LHCN-M2 (cell line): ENCODE results near the gene SPATA6. TPM values are rescaled to one million over a fixed set of nuclear protein-coding genes. Genes with fewer than 3 reads are reported as not detected.

ENCODE experiments used
- DNase-seq: peaks from one replicate; pipeline ENCODE4 v3.0.0-alpha.2; 2012; ENCODE audit warnings: low read depth
- total RNA-seq: library from RNA; depleted of rRNA; stranded (reverse); fragments of >200 nt; gene quantifications from 2 replicates; pipeline ENCODE4 v1.2.3, GENCODE V29; 2014; rRNA removed

Gene SPATA6
- total RNA-seq, 1 experiment from 2014 or later = 4.5 TPM

DNA sequence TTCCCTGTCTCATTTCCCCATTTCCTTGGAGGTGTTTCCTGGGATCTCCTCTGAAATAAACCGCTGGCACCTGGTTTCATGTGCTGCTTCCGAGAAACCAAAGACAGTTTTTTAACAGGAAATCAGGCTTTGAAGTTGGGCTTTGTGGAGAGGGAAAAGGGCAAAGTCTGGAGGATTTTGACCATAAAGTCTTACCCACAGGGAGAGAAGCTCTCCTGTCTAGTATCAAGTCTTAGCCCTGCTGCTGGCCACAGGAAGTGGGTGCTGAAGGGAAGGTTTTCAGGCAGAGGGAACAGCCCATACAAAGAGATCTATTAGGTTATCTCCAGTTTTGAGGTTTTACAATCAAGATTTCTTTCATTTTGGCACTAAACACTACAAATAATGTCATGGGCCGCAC lies 220.2 kb downstream of the SPATA6 start:
- no peak for DNase-seq

DNA sequence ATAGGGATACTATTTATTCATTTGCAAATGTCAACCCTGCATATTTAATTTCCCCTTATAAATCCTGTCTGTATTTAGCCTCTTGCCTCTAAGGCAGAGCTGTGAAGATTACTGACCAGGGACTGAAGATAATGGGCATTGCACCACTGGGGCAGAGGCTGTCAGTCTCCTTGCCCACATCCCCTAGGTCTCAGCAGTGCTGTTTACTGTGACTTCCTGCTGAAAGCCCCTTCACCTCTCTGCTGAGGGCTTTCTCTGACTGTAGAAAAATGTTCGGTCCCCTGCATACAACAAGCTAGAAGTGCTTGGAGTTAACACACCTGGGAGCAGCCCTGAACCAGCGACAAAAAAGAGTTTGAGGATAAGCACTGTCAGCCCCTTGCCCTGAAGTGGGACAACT lies 220.7 kb downstream of the SPATA6 start:
- no peak for DNase-seq

DNA sequence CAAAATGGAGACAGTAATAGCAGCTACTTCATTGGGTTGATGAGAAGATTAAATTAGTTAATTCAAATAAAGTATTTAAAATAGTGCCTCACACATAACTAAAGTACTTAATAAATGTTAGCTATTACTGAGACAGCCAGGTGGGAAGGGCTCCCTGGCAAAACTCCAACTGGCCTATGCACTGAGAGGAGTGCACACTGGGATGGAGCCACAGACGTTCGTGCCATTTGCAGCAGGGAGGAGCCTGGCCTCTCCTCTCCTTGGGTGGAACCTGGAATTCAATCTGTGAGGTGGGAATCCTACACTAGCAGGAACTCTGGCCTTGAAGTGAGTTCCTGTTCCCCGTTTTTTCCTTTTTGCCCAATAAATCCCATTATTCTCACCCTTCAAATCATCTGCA lies 221.4 kb downstream of the SPATA6 start:
- DNase-seq = no peak

DNA sequence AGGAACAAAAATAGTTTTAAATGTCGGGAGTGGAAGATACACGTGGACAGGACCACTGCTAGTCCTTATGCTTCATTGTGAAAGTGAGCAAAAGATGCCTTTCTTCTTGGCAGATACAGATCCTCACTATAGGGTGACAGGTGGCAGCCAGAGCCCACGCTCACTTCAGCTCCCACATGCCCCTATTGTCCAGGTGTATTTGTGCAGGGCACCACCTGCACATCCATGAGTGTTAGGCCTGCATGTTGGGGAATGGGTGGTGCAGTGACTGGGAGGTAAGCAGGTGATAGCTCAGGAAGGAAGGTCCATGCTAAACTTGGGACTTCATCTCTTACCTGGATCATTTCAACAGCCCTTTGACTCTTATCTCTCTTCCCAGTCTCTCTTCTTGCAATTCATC lies 222.1 kb downstream of the SPATA6 start:
- DNase-seq = no peak

DNA sequence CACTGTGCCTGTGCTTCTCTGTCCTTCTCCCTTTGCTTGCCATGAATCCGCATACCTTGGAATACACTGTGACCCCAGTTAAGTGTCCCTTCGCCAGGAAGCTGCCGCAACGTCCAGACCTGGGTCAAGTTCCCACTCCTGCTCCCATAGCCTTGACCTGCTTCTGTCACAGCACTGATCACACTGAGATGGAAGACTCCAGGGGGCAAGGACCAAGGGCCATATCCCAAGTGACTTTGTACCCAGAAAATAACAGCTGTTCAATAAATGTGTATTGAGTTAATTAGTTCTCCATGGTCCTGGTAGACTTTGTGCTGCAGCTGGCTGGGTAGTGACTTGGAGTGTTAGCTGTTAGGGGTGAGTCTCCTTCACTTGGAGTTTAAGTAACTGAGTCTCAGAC lies 223.6 kb downstream of the SPATA6 start:
- no peak for DNase-seq

DNA sequence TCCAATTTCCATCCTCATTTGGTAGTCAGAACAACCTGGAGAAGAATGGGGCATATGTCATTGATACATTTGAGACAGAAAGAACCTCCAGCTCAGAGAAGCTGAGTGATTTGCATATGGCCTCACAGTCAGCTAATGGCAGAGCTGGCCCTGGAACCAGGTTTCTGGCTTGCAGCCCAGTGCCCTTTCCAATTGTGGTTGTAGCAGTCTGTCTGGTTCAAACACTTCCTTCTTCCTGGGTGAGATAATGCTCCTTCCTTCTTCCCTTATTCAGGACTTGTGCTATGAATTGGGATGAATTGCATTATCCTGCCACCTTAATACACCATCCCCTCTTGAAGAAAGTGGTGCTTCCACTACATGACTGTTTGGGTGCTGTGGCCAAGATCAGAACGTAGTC lies 225.3 kb downstream of the SPATA6 start:
- no peak for DNase-seq

Other genes with a start within 250 kb of the SPATA6 start
- gene SLC5A9, start 249.5 kb downstream of the SPATA6 start, total RNA-seq = not detected in 2 replicates